Neutrophil (primary cell): Measurements from ENCODE around the gene NR2F2.

Source experiments
- H3K27ac ChIP-seq: fragments of 200-600 bp; sonication (generic); 2 replicates; pipeline ENCODE4 v1.5.1; 2016; ENCODE audit warnings: mild to moderate bottlenecking, moderate library complexity
- H3K27me3 ChIP-seq: fragments of 200-600 bp; sonication (generic); 2 replicates; pipeline ENCODE4 v1.6.0; 2016; ENCODE audit warnings: mild to moderate bottlenecking
- H3K36me3 ChIP-seq: fragments of 200-600 bp; sonication (generic); 2 replicates; pipeline ENCODE4 v1.5.1; 2017
- H3K4me1 ChIP-seq, 2 experiments: fragments of 200-600 bp in 1 of 2; sonication (generic) in 1 of 2; 1 replicate in 1 of 2; 2 replicates in 1 of 2; pipeline versions ENCODE4 v1.5.1 to v1.6.1; 2013 to 2016; ENCODE audit warnings: low read depth in 1 of 2, low read length in 1 of 2, mild to moderate bottlenecking in 1 of 2, moderate library complexity in 1 of 2; ENCODE audit not compliant: control insufficient read depth in 1 of 2, insufficient read depth in 1 of 2
- H3K4me3 ChIP-seq, 2 experiments: fragments of 200-600 bp in 1 of 2; sonication (generic) in 1 of 2; 1 replicate in 1 of 2; 2 replicates in 1 of 2; pipeline ENCODE4 v1.5.1; 2013 to 2016; ENCODE audit warnings: low read depth in 1 of 2, low read length in 1 of 2, mild to moderate bottlenecking in 1 of 2, moderate library complexity in 1 of 2
- H3K9me3 ChIP-seq: fragments of 200-600 bp; sonication (generic); 2 replicates; pipeline ENCODE4 v1.5.1; 2016
- CTCF ChIP-seq: fragments of 200-600 bp; sonication (generic); IDR thresholded peaks from 2 replicates; pipeline ENCODE4 v1.5.1; 2016; ENCODE audit warnings: antibody characterized with exemption

NR2F2 gene

GRCh38 chr15:96353930-96354730 is 23.6 kb downstream of the NR2F2 start:
- H3K27me3 ChIP-seq, result peaks cover 100% of the 10 kb centered on the region
- no peak for TF ChIP-seq CTCF
- H3K4me1 ChIP-seq, result peaks cover 15% of the 10 kb centered on the region in 2 experiments
- no peaks in the 10 kb centered on the region for H3K9me3 ChIP-seq
- no peak overlapping the region for H3K4me3 ChIP-seq
- no peak overlapping the region for H3K27ac ChIP-seq
- H3K36me3 ChIP-seq, result no peaks in the 10 kb centered on the region

- Histone ChIP-seq H3K36me3 (no peaks in the 10 kb centered on the region), H3K9me3 (no peaks in the 10 kb centered on the region), H3K27ac (no peak overlapping the region), H3K27me3 (peaks cover 100% of the 10 kb centered on the region), H3K4me1 (peaks cover 15% of the 10 kb centered on the region in 2 experiments), H3K4me3 (no peak overlapping the region)
- no peak for TF ChIP-seq CTCF
Measured at GRCh38 chr15:96354731-96355567, 24.4 kb downstream of the NR2F2 start.

GRCh38 chr15:96355568-96356187 is 25.2 kb downstream of the NR2F2 start:
- Histone ChIP-seq H3K27ac (no peak overlapping the region), H3K27me3 (peaks cover 100% of the 10 kb centered on the region), H3K4me3 (no peak overlapping the region), H3K9me3 (no peaks in the 10 kb centered on the region), H3K4me1 (peaks cover 15% of the 10 kb centered on the region in 2 experiments), H3K36me3 (no peaks in the 10 kb centered on the region)
- TF ChIP-seq CTCF, result no peak

- H3K27me3 ChIP-seq, result peaks cover 100% of the 10 kb centered on the region
- H3K4me3 ChIP-seq, result peak overlapping the region; percentile 42 to 55
- H3K9me3 ChIP-seq, result no peaks in the 10 kb centered on the region
- H3K27ac ChIP-seq, result no peak overlapping the region
- H3K4me1 ChIP-seq, result peaks cover 15% of the 10 kb centered on the region in 2 experiments
- peak; percentile 54 for TF ChIP-seq CTCF
- no peaks in the 10 kb centered on the region for H3K36me3 ChIP-seq
Measured at GRCh38 chr15:96356494-96357455, 26.3 kb downstream of the NR2F2 start.
